Fibroblast of lung (primary cell): ENCODE data around the gene PHB1. TPM values are rescaled to one million over a fixed set of nuclear protein-coding genes. Genes with fewer than 3 reads are reported as not detected.

Experiments used
- DNase-seq, 2 donors: peaks; one replicate each; pipeline versions ENCODE4 v3.0.0 to v3.0.0-alpha.2; 2010; ENCODE audit warnings: low read depth in 2 of 2
- H2AFZ ChIP-seq: 2 replicates; pipeline ENCODE4 v1.5.1; 2012; ENCODE audit warnings: low read length, control low read depth, inconsistent platforms
- H3K27ac ChIP-seq: 2 replicates; pipeline ENCODE4 v1.5.1; 2011; ENCODE audit warnings: low read length, control low read depth; ENCODE audit not compliant: insufficient read depth
- H3K27me3 ChIP-seq: 2 replicates; pipeline ENCODE4 v1.5.1; 2011; ENCODE audit warnings: mild to moderate bottlenecking, low read length; ENCODE audit not compliant: control insufficient read depth, insufficient read depth
- H3K36me3 ChIP-seq: 2 replicates; pipeline ENCODE4 v1.5.1; 2011; ENCODE audit warnings: low read length; ENCODE audit not compliant: control insufficient read depth, insufficient read depth
- H3K4me1 ChIP-seq: 2 replicates; pipeline ENCODE4 v1.5.1; 2011; ENCODE audit warnings: low read length; ENCODE audit not compliant: control insufficient read depth, insufficient read depth; ENCODE audit errors: extremely low read depth
- H3K4me2 ChIP-seq: 2 replicates; pipeline ENCODE4 v1.5.1; 2011; ENCODE audit warnings: low read length, control low read depth; ENCODE audit not compliant: insufficient read depth; ENCODE audit errors: extremely low read depth
- H3K4me3 ChIP-seq, 4 experiments: fragments of 200-600 bp in 1 of 4; sonication (generic) in 1 of 4; replicated peaks in 1 of 4; 2 replicates each; pipeline ENCODE4 v1.5.1; 2011 to 2016; ENCODE audit warnings: low read length in 4 of 4, low read depth in 3 of 4, mild to moderate bottlenecking in 3 of 4, control low read depth in 2 of 4, inconsistent platforms in 1 of 4, mixed read lengths in 1 of 4; ENCODE audit not compliant: insufficient read depth in 1 of 4; ENCODE audit errors: control extremely low read depth in 1 of 4
- H3K79me2 ChIP-seq: 2 replicates; pipeline ENCODE4 v1.5.1; 2012; ENCODE audit warnings: mild to moderate bottlenecking, low read length, inconsistent platforms; ENCODE audit not compliant: control insufficient read depth, insufficient read depth
- H3K9ac ChIP-seq: 2 replicates; pipeline ENCODE4 v1.5.1; 2011; ENCODE audit warnings: mild to moderate bottlenecking, low read length, control low read depth; ENCODE audit not compliant: insufficient read depth
- H3K9me3 ChIP-seq: 2 replicates; pipeline ENCODE4 v1.5.1; 2012; ENCODE audit warnings: low read depth, low read length; ENCODE audit not compliant: control insufficient read depth, insufficient read depth
- H4K20me1 ChIP-seq: 2 replicates; pipeline ENCODE4 v1.5.1; 2011; ENCODE audit warnings: low read length; ENCODE audit not compliant: control insufficient read depth, insufficient read depth; ENCODE audit errors: extremely low read depth
- CTCF ChIP-seq, 2 donors: IDR thresholded peaks in 1 of 2; conservative IDR thresholded peaks in 1 of 2; 1 replicate in 1 of 2; 2 replicates in 1 of 2; pipeline ENCODE4 v1.5.1; 2011 to 2012; ENCODE audit warnings: low read length in 2 of 2, control low read depth in 1 of 2, inconsistent platforms in 1 of 2, low read depth in 1 of 2, mild to moderate bottlenecking in 1 of 2
- EZH2 ChIP-seq: IDR thresholded peaks from 2 replicates; pipeline ENCODE4 v1.5.1; 2012; ENCODE audit warnings: low read length, control low read depth, mild to moderate bottlenecking; ENCODE audit errors: missing control alignments
- polyA plus RNA-seq, 2 donors: library from polyadenylated mRNA; depleted of rRNA in 1 of 2; stranded (reverse) in 1 of 2; unstranded in 1 of 2; fragments of >200 nt; gene quantifications; 2 replicates each; pipeline ENCODE4 v1.2.1, GENCODE V29; 2011 to 2012; ENCODE audit warnings: missing spikeins in 1 of 2
- total RNA-seq: library from RNA; depleted of rRNA; stranded (reverse); fragments of >200 nt; gene quantifications from 2 replicates; pipeline ENCODE4 v1.2.1, GENCODE V29; 2014

PHB1 gene
- total and polyA plus RNA-seq, 2 donors (not counting 1 experiment from before 2014, with no cell fraction given): 99.6 to 163 TPM

- Histone ChIP-seq H3K27ac (no peak overlapping the region), H3K9ac (no peak overlapping the region), H4K20me1 (no peaks in the 10 kb centered on the region)
Observed at GRCh38 chr17:49382556-49382955, 32.1 kb downstream of the PHB1 start.

GRCh38 chr17:49381793-49382192 lies 32.9 kb downstream of the PHB1 start:
- DNase-seq: no peak
- H3K4me2 ChIP-seq: no peak overlapping the region
- no peaks in the 10 kb centered on the region for H4K20me1 ChIP-seq
- no peaks in the 10 kb centered on the region for H3K4me1 ChIP-seq
- no peak overlapping the region for H3K9ac ChIP-seq
- H3K9me3 ChIP-seq: no peaks in the 10 kb centered on the region
- no peak overlapping the region for H3K27ac ChIP-seq
- no peaks in the 10 kb centered on the region for H3K79me2 ChIP-seq
- no peaks in the 10 kb centered on the region for H3K36me3 ChIP-seq
- H2AFZ ChIP-seq: no peak overlapping the region
- H3K4me3 ChIP-seq: no peak overlapping the region
- no peaks in the 10 kb centered on the region for H3K27me3 ChIP-seq
- TF ChIP-seq EZH2 (no peak), CTCF (conservative IDR thresholded peaks at IDR 0.05 in 1 of 2, IDR thresholded peaks at IDR 0.05 in 1 of 2; ENCODE audit: low read depth in 1 of 2, low read length in 2 of 2) (no peak)

More at GRCh38 chr17:49382556-49382955, 32.1 kb downstream of the PHB1 start:
- no peak for DNase-seq
- Histone ChIP-seq H3K36me3 (no peaks in the 10 kb centered on the region), H3K79me2 (no peaks in the 10 kb centered on the region), H3K4me2 (no peak overlapping the region), H3K4me3 (no peak overlapping the region), H3K9me3 (no peaks in the 10 kb centered on the region), H3K27me3 (no peaks in the 10 kb centered on the region), H2AFZ (no peak overlapping the region), H3K4me1 (no peaks in the 10 kb centered on the region)
- TF ChIP-seq CTCF (conservative IDR thresholded peaks at IDR 0.05 in 1 of 2, IDR thresholded peaks at IDR 0.05 in 1 of 2; ENCODE audit: low read depth in 1 of 2, low read length in 2 of 2) (no peak), EZH2 (no peak)

GRCh38 chr17:49381033-49381432 lies 33.6 kb downstream of the PHB1 start:
- DNase-seq: no peak
- no peak overlapping the region for H3K27ac ChIP-seq
- H3K9me3 ChIP-seq: no peaks in the 10 kb centered on the region
- no peaks in the 10 kb centered on the region for H3K79me2 ChIP-seq
- H3K27me3 ChIP-seq: no peaks in the 10 kb centered on the region
- TF ChIP-seq CTCF (conservative IDR thresholded peaks at IDR 0.05 in 1 of 2, IDR thresholded peaks at IDR 0.05 in 1 of 2; ENCODE audit: low read depth in 1 of 2, low read length in 2 of 2) (no peak), EZH2 (no peak)
- no peaks in the 10 kb centered on the region for H4K20me1 ChIP-seq
- H3K4me2 ChIP-seq: no peak overlapping the region
- no peaks in the 10 kb centered on the region for H3K4me1 ChIP-seq
- no peaks in the 10 kb centered on the region for H3K36me3 ChIP-seq
- no peak overlapping the region for H3K9ac ChIP-seq
- H3K4me3 ChIP-seq: no peak overlapping the region
- H2AFZ ChIP-seq: no peak overlapping the region
